ENCODE data around the gene RAD51B. TPM values are rescaled to one million over a fixed set of nuclear protein-coding genes. Genes with fewer than 3 reads are reported as not detected.
A peak's percentile ranks its signal among the peaks of the same experiment; 100 is the strongest.

Gene RAD51B
- total RNA-seq, 2 donors from 2014 or later = 31.1 to 67.3 TPM

DNA sequence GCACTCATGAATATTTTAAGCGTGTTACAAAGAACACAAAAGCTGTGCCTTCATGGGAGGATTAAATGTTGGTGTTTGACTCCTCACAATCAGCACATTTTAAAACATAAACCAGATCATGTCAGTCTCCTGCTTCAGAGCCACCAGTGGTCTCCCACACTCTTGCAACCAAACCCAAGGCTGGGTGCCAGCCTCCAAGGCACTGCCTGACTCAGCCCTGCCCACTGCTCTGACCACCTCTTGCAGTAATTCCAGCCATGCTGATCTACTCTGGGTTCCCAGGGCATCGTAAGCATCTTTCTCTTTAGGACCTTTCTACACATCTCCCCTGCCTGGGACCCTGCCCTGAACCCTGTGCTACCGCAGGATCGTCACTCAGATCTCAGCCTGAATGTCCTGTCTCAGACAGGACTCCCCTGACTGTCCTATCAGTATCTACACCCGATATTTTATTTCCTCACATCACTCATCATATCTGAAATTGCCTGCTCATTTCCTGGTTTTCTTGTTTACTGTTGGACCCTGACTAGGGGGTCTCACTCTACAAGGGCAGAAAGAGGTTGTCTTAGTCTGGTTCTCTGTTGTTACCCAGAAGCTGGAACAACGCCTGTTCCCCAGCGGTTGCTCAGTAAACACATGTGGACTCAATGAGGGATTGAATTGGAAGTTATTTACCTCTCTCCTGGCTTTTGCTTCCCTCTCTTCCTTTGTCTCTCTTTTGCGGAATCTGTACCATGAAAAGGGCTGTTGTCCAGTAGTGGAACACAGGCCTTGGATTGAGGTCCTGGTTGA lies 449.8 kb downstream of the RAD51B start:
- peaks cover 3% of the 10 kb centered on the region for H3K9me3 Mint-ChIP-seq
- DNase-seq (ENCODE audit: low spot score) (peak; percentile 65), ATAC-seq (peak; percentile 76 to 87)
- H3K27me3 Mint-ChIP-seq = no peaks in the 10 kb centered on the region
- H3K27ac Mint-ChIP-seq = peak overlapping the region; percentile 63 to 88
- H3K4me1 Mint-ChIP-seq (ENCODE audit: low read depth in 2 of 2) = peaks cover 43 to 45% of the 10 kb centered on the region in 2 donors
- H3K4me3 Mint-ChIP-seq = peak overlapping the region; percentile 60
- H3K36me3 Mint-ChIP-seq = no peaks in the 10 kb centered on the region

DNA sequence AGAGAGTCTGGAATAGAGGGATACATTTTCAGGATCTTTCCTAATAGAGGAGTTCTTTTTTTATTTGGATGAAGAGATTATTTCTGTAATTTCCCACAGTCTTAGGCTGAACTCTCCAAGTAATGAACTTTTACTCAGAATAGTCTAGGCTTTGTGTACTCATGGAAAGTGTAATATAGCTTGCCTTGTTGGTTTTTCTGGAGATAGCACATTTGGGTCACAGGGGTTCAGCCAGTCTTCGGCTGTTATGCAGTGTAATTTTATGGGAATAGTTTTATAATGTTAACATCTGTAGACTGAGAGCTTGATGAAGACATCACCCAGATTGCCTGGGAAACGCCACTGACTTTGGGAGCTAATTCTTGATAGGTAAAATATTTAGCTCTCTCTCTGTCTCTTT lies 450.8 kb downstream of the RAD51B start:
- DNase-seq (ENCODE audit: low spot score) = no peak
- Mint-ChIP-seq H3K4me1 (ENCODE audit: low read depth in 2 of 2) (peaks cover 52 to 55% of the 10 kb centered on the region in 2 donors), H3K9me3 (peaks cover 3% of the 10 kb centered on the region), H3K27ac (peak overlapping the region; percentile 63 to 88), H3K36me3 (no peaks in the 10 kb centered on the region), H3K27me3 (no peaks in the 10 kb centered on the region), H3K4me3 (peak overlapping the region; percentile 60)
- no peak for ATAC-seq

DNA sequence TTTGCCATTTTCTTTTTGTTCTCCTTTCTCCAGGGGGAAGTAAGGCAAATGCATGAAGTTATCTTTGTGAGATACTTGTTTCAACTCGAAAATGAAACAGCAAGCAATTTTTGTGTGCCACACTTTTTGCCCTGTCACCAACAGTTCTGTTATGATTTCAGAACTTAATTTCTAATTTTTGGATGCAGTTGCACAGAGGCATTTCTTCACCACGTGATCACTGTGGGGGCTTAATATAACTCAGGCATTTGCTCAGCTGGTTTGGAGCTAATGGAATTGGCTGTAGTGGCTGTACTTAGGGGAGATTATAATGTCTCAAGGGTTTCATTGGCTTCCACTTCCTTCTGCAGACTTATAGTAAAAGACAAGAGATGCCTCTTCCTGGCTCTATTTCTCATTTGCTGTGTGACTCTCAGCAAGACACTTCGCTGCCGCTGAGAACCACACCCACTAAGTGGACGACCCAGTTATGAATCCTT lies 452.4 kb downstream of the RAD51B start:
- H3K9me3 Mint-ChIP-seq = peaks cover 3% of the 10 kb centered on the region
- H3K27ac Mint-ChIP-seq = peak overlapping the region; percentile 38 to 88
- no peaks in the 10 kb centered on the region for H3K36me3 Mint-ChIP-seq
- H3K4me3 Mint-ChIP-seq = peak overlapping the region; percentile 57
- H3K27me3 Mint-ChIP-seq = no peaks in the 10 kb centered on the region
- H3K4me1 Mint-ChIP-seq (ENCODE audit: low read depth in 2 of 2) = peaks cover 57 to 66% of the 10 kb centered on the region in 2 donors
- ATAC-seq (peak; percentile 47 to 69), DNase-seq (ENCODE audit: low spot score) (no peak)

DNA sequence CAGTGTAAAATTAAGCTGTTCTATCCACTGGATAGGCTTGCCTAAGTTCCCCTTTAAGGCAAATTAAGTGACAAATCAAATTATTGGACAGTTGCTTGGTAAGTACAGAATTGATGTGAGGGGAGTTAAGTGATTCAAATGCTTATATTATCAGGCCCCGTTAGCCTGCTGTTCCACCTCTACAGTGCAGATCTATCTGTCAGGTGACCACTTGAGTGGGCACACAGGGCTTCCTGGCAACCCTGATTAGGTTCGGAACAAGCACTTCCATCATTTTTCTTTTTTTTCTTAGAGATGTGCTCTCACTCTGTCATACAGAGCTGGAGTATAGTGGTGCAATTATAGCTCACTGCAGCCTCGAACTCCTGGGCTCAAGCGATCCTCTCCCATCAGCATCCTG lies 453.8 kb downstream of the RAD51B start:
- no peaks in the 10 kb centered on the region for H3K36me3 Mint-ChIP-seq
- H3K9me3 Mint-ChIP-seq = peaks cover 3% of the 10 kb centered on the region
- ATAC-seq = no peak
- DNase-seq (ENCODE audit: low spot score) = no peak
- no peaks in the 10 kb centered on the region for H3K27me3 Mint-ChIP-seq
- no peak overlapping the region for H3K4me3 Mint-ChIP-seq
- H3K27ac Mint-ChIP-seq = peak overlapping the region; percentile 19 to 91
- H3K4me1 Mint-ChIP-seq (ENCODE audit: low read depth in 2 of 2) = peaks cover 51 to 62% of the 10 kb centered on the region in 2 donors

DNA sequence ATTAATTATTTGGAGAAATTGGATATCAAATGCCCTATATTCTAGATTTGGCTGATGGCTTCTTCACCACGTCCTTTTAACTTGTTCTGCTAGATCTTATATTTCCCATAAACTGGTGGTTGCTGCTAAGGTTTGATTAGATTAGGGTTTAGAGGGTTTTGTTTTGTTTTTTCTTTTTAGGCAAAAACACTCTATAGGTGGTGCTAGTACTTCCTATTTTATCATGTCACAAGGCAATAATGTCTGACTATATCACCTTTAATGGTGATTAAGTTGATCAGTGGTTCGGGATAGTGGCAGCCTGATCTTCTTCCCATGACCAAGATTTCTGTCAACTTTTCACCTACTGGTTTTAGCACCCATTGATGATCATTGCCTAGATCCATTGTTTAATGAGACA lies 455.1 kb downstream of the RAD51B start:
- H3K36me3 Mint-ChIP-seq = no peaks in the 10 kb centered on the region
- H3K4me1 Mint-ChIP-seq (ENCODE audit: low read depth in 2 of 2) = peaks cover 38 to 54% of the 10 kb centered on the region in 2 donors
- DNase-seq (ENCODE audit: low spot score) = no peak
- no peaks in the 10 kb centered on the region for H3K9me3 Mint-ChIP-seq
- ATAC-seq = no peak
- no peak overlapping the region for H3K4me3 Mint-ChIP-seq
- peak overlapping the region; percentile 3 to 91 for H3K27ac Mint-ChIP-seq
- no peaks in the 10 kb centered on the region for H3K27me3 Mint-ChIP-seq

DNA sequence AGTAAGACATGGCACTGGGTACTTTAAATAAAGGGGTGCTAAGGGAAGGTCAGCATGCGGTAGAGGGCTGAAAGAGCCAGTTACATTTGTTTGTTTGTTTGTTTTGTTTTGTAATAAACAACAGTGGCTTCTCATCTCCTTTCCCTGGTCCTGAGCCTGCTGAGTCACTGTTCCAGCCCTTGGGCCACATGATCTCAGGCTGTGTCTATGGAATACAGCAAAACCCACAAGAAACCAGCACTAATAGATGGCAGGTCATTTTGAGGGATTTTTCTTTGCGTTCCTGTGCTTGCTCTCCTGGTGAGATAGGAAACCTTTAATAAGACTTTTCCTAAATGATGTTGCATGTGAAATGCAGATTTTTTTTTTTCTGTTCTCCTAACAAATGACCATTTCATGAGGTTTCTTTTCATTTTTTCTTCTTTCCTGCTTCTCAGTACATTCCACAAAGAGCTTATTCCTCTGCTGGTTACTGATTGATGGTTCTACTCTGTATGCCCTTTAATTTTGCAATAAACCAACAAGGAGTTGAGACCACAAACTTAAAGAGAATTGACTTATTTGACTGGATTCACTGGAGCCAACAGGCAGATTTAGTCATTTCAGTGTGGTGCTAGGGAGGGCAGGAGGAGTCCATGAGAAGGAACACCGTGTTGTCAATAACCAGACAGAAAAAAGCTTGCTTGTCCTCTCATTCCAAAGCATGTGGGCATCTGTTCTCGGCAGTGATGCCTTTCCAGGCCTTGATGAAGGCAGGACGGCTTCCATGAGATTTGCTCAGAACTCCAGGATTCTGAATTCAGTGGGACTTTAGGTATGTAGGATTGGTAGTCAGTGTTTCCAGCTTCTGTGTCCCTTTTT lies 459.2 kb downstream of the RAD51B start:
- H3K9me3 Mint-ChIP-seq = no peaks in the 10 kb centered on the region
- H3K27ac Mint-ChIP-seq = peak overlapping the region in 1 of 2 donors; percentile 64
- no peak overlapping the region for H3K4me3 Mint-ChIP-seq
- no peaks in the 10 kb centered on the region for H3K36me3 Mint-ChIP-seq
- ATAC-seq = no peak
- no peaks in the 10 kb centered on the region for H3K27me3 Mint-ChIP-seq
- H3K4me1 Mint-ChIP-seq (ENCODE audit: low read depth in 2 of 2) = peaks cover 36 to 62% of the 10 kb centered on the region in 2 donors
- DNase-seq (ENCODE audit: low spot score) = no peak

DNA sequence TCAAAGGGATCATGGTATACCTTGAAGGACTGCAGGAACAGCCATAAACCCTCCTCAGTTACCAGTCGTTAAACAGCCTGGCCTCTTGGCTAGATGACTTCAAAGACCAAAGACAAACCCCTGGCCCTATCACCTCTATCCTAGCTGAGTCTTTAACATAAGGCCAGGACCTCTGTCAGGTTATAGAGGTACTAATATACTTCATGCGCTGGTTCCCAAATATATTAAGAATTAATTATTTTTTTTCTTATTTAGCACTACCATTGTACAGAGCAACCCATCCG lies 459.8 kb downstream of the RAD51B start:
- DNase-seq (ENCODE audit: low spot score) (no peak), ATAC-seq (no peak)
- peaks cover 37 to 62% of the 10 kb centered on the region in 2 donors for H3K4me1 Mint-ChIP-seq (ENCODE audit: low read depth in 2 of 2)
- H3K4me3 Mint-ChIP-seq = no peak overlapping the region
- H3K27ac Mint-ChIP-seq = no peak overlapping the region
- H3K9me3 Mint-ChIP-seq = no peaks in the 10 kb centered on the region
- no peaks in the 10 kb centered on the region for H3K27me3 Mint-ChIP-seq
- H3K36me3 Mint-ChIP-seq = no peaks in the 10 kb centered on the region

DNA sequence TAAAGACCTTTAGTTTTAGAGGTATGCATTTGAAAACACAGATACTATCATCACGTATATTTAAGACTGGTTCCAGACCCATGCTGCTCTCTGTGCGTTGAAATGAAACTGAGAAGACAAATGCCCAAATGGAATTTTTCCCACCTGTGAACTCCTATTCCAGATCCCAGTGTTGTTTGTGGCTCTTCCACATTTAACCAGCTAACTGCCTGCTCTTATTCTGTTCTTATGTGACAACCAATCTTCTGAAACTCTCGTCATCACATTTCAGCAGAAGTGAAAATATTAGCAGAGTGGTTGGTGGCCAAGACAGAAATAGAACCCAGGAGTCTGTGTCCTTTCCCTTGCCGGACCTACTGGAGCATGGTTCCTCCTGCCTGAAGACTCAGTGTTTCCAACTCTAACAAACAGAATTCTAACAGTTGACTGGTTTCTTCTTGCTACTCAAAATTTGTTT lies 460.2 kb downstream of the RAD51B start:
- Mint-ChIP-seq H3K9me3 (no peaks in the 10 kb centered on the region), H3K27me3 (no peaks in the 10 kb centered on the region), H3K27ac (peak overlapping the region in 1 of 2 donors; percentile 74), H3K4me3 (no peak overlapping the region), H3K36me3 (no peaks in the 10 kb centered on the region), H3K4me1 (ENCODE audit: low read depth in 2 of 2) (peaks cover 37 to 61% of the 10 kb centered on the region in 2 donors)
- no peak for DNase-seq (ENCODE audit: low spot score)
- no peak for ATAC-seq

DNA sequence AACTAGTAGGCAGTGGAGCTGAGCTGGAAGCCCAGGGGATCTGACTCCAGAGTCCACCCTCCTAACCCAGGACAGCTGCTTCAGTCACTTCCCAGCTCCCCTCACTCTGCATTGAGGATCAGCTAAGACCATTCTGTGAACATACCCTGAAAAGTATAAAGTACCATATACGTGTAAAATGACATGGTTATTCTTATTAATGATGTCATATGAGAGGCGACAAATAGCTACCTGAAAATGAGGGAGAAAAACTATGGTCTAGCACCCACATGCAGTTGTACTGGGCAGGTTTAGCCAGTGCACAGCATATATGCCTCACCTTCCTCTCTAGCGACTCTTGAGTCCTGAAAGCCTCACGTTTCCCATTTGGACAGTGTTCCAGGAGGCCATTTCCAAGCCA lies 461.9 kb downstream of the RAD51B start:
- H3K27me3 Mint-ChIP-seq = no peaks in the 10 kb centered on the region
- H3K4me1 Mint-ChIP-seq (ENCODE audit: low read depth in 2 of 2) = peaks cover 47 to 60% of the 10 kb centered on the region in 2 donors
- DNase-seq (ENCODE audit: low spot score) (no peak), ATAC-seq (no peak)
- no peaks in the 10 kb centered on the region for H3K9me3 Mint-ChIP-seq
- H3K4me3 Mint-ChIP-seq = no peak overlapping the region
- peak overlapping the region; percentile 90 to 96 for H3K27ac Mint-ChIP-seq
- no peaks in the 10 kb centered on the region for H3K36me3 Mint-ChIP-seq

DNA sequence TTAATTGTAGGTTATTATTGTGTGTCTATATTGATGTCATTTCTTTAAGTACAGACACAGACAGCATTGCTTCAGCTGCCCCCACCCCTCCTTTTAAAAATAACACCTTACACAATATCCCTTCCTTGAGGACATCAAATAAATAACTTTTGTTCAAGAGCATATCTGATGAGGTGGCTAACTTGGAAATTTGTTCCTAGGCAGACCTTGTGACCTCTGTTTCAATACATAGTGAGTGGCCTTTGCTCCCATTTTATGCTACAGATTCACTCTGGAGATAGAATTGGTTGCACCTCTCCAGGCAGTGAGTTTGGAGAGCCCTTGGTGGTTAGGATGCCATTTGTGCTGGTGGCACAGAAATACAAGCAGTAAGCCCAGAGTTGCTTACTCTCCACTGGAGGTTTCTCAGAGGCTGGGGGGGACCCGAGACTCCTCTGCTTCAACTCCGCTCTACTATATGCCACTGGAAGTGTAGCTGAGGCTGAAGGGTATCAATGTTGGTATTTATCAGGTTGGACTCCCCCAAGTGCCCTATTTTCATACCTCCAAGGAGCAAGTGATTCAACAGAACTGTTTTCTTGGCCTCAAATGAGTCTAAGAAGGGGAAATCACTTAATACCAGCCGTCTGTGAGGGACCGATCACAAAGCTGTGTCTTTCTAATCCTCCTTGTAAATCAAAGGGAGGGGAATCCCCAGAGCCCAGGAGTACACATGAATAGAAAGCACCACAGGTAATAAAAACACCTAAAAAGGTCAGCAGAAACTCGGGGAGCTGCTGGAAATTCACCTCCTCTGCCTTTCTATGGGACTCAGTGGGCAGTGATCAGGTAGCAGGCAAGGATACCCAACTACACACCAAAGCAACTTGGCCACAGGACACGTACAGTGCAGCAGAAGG lies 463.1 kb downstream of the RAD51B start:
- Mint-ChIP-seq H3K27ac (peak overlapping the region; percentile 90 to 96), H3K4me1 (ENCODE audit: low read depth in 2 of 2) (peaks cover 58 to 67% of the 10 kb centered on the region in 2 donors), H3K4me3 (peak overlapping the region; percentile 72), H3K9me3 (no peaks in the 10 kb centered on the region), H3K27me3 (no peaks in the 10 kb centered on the region), H3K36me3 (no peaks in the 10 kb centered on the region)
- ATAC-seq (peak; percentile 25 to 37), DNase-seq (ENCODE audit: low spot score) (no peak)

DNA sequence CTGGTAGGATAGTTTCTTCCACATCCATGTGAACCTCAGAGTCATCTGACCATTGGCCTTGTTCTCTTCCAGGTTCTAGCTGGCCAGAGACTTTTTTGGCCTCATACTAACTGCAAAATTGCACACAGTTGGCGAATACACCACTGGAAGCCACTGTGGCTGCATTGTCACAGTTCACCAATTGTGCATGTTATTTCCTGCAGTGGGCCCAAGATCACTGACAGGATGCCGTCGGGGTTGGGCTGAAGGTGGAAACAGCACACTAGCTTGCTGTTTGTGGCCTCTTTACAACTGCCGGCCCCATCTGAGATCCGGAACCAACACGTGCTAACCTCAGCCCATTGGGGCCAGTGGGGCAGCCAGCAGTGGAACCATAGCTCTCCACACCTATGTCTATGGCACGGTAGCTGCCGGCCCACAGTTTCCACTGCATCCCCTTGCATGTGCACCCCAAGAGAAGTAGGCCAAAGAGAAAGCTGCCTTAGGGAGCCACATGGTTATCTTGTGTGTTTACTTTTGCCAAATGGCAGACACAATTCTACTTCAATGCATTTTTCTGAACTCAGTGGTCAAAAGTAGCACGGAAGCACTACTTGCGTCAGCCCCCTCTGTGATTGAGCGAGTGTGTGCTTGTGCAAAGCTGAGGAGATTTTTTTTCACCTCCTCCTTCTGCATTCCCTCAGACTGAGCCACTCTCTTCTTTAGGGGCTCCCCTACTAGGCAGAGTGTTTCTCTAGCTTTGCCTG lies 464.0 kb downstream of the RAD51B start:
- peak overlapping the region; percentile 72 for H3K4me3 Mint-ChIP-seq
- peaks cover 60 to 73% of the 10 kb centered on the region in 2 donors for H3K4me1 Mint-ChIP-seq (ENCODE audit: low read depth in 2 of 2)
- peak; percentile 78 to 87 for ATAC-seq
- no peaks in the 10 kb centered on the region for H3K36me3 Mint-ChIP-seq
- peak; percentile 78 for DNase-seq (ENCODE audit: low spot score)
- H3K27ac Mint-ChIP-seq = peak overlapping the region; percentile 90 to 96
- H3K9me3 Mint-ChIP-seq = no peaks in the 10 kb centered on the region
- no peaks in the 10 kb centered on the region for H3K27me3 Mint-ChIP-seq

DNA sequence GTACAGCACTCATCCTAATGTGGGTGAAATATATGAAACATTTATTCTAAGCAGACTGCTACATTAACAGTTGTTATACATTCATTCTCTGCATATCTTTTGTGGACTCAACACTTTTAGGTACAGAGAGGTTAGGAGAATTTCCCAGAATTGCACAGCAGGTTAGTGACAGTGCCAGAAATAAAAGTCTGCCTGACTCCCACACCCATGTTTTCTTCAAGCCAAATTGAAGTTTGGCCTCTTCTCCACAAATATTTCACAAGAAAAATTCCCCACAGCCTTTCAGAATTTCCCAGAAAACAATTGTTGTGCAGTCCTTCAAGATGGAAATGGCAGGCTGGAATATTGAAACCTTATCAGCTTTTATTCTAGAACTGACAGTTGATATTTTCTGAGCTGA lies 464.8 kb downstream of the RAD51B start:
- Mint-ChIP-seq H3K4me1 (ENCODE audit: low read depth in 2 of 2) (peaks cover 60 to 68% of the 10 kb centered on the region in 2 donors), H3K9me3 (no peaks in the 10 kb centered on the region), H3K4me3 (peak overlapping the region; percentile 72), H3K27me3 (no peaks in the 10 kb centered on the region), H3K27ac (peak overlapping the region; percentile 90 to 96), H3K36me3 (no peaks in the 10 kb centered on the region)
- ATAC-seq (no peak), DNase-seq (ENCODE audit: low spot score) (no peak)

DNA sequence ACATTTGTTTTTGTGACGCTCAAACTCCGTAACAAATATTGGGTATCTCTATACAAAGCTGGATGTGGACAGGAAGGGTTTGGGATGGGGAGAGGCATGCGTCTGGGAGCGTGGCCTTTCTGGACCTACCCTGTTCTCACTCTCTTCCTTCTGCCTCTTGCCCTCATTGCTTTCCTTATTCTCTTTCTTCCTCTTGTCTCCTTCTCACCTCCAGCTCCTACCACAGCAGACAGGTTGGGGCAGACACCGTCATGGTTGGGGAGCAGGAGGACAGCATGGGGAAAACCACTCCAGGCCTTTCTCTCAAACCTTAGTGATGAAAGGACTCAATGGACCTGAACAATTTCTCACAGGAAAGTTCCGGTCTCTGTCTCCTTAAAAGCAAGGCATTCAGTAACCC lies 465.3 kb downstream of the RAD51B start:
- Mint-ChIP-seq H3K36me3 (no peaks in the 10 kb centered on the region), H3K9me3 (no peaks in the 10 kb centered on the region), H3K27me3 (no peaks in the 10 kb centered on the region), H3K4me1 (ENCODE audit: low read depth in 2 of 2) (peaks cover 60 to 67% of the 10 kb centered on the region in 2 donors), H3K4me3 (peak overlapping the region; percentile 59), H3K27ac (peak overlapping the region; percentile 90 to 96)
- DNase-seq (ENCODE audit: low spot score) (no peak), ATAC-seq (no peak)
